ENCODE data around the gene TMEM109.

The TMEM109 gene

GRCh38 chr11:60870733-60871377, 43.1 kb upstream of the TMEM109 start:
- peaks cover 74% of the 10 kb centered on the region for H3K4me1 ChIP-seq
- H3K9me3 ChIP-seq, result no peaks in the 10 kb centered on the region
- H3K9ac ChIP-seq, result 0 out of 2 replicates have a peak overlapping the region, but pooled peaks have one; percentile 2
- TF ChIP-seq Cebpa-rat (IDR thresholded peaks at IDR 0.05), result no peak
- H3K36me3 ChIP-seq, result peaks cover 14% of the 10 kb centered on the region; the same call in 1 of the 2 replicates
- H3K27ac ChIP-seq, result peak overlapping the region; percentile 60
- peak overlapping the region; percentile 73 for H3K4me2 ChIP-seq
- no peaks in the 10 kb centered on the region for H3K27me3 ChIP-seq
- H3K4me3 ChIP-seq, result no peak overlapping the region
- H4K20me1 ChIP-seq, result no peaks in the 10 kb centered on the region

- H3K4me1 ChIP-seq, result peaks cover 68% of the 10 kb centered on the region
- no peak for TF ChIP-seq Cebpa-rat (IDR thresholded peaks at IDR 0.05)
- H3K4me3 ChIP-seq, result no peak overlapping the region
- H3K4me2 ChIP-seq, result peak overlapping the region; percentile 73
- H4K20me1 ChIP-seq, result no peaks in the 10 kb centered on the region
- H3K27me3 ChIP-seq, result no peaks in the 10 kb centered on the region
- 0 out of 2 replicates have a peak overlapping the region, but pooled peaks have one; percentile 2 for H3K9ac ChIP-seq
- peak overlapping the region; percentile 60 for H3K27ac ChIP-seq
- H3K36me3 ChIP-seq, result peaks cover 17% of the 10 kb centered on the region; the same call in 1 of the 2 replicates
- no peaks in the 10 kb centered on the region for H3K9me3 ChIP-seq
These were observed 42.4 kb upstream of the TMEM109 start for GRCh38 chr11:60871378-60872061.

GRCh38 chr11:60872124-60872960, 41.6 kb upstream of the TMEM109 start:
- Histone ChIP-seq H3K9ac (peak overlapping the region; percentile 1; the same call in 1 of the 2 replicates), H3K9me3 (no peaks in the 10 kb centered on the region), H4K20me1 (no peaks in the 10 kb centered on the region), H3K36me3 (peaks cover 24% of the 10 kb centered on the region; the same call in 1 of the 2 replicates), H3K4me3 (no peak overlapping the region), H3K27me3 (no peaks in the 10 kb centered on the region), H3K4me1 (peaks cover 60% of the 10 kb centered on the region), H3K27ac (peak overlapping the region; percentile 60), H3K4me2 (peak overlapping the region; percentile 73)
- no peak for TF ChIP-seq Cebpa-rat (IDR thresholded peaks at IDR 0.05)

- peaks cover 27% of the 10 kb centered on the region; the same call in 1 of the 2 replicates for H3K36me3 ChIP-seq
- peak overlapping the region; percentile 73 for H3K4me2 ChIP-seq
- H3K4me1 ChIP-seq, result peaks cover 53% of the 10 kb centered on the region
- peak overlapping the region; percentile 60 for H3K27ac ChIP-seq
- H3K4me3 ChIP-seq, result no peak overlapping the region
- H3K9ac ChIP-seq, result no peak overlapping the region
- H3K9me3 ChIP-seq, result no peaks in the 10 kb centered on the region
- H3K27me3 ChIP-seq, result no peaks in the 10 kb centered on the region
- no peaks in the 10 kb centered on the region for H4K20me1 ChIP-seq
- TF ChIP-seq Cebpa-rat (IDR thresholded peaks at IDR 0.05), result no peak
These were observed 40.9 kb upstream of the TMEM109 start for GRCh38 chr11:60872961-60873524.

GRCh38 chr11:60873533-60873932, 40.4 kb upstream of the TMEM109 start:
- Histone ChIP-seq H3K9me3 (no peaks in the 10 kb centered on the region), H4K20me1 (no peaks in the 10 kb centered on the region), H3K9ac (no peak overlapping the region), H3K27ac (no peak overlapping the region), H3K36me3 (peaks cover 28% of the 10 kb centered on the region), H3K4me2 (no peak overlapping the region), H3K4me3 (no peak overlapping the region), H3K27me3 (no peaks in the 10 kb centered on the region), H3K4me1 (peaks cover 48% of the 10 kb centered on the region)
- no peak for TF ChIP-seq Cebpa-rat (IDR thresholded peaks at IDR 0.05)

- Histone ChIP-seq H3K4me3 (no peak overlapping the region), H4K20me1 (no peaks in the 10 kb centered on the region), H3K27ac (no peak overlapping the region), H3K9ac (no peak overlapping the region), H3K9me3 (no peaks in the 10 kb centered on the region), H3K36me3 (peaks cover 35% of the 10 kb centered on the region), H3K4me2 (no peak overlapping the region), H3K27me3 (no peaks in the 10 kb centered on the region), H3K4me1 (peaks cover 37% of the 10 kb centered on the region)
- TF ChIP-seq Cebpa-rat (IDR thresholded peaks at IDR 0.05), result no peak
These were observed 39.3 kb upstream of the TMEM109 start for GRCh38 chr11:60874421-60875365.

GRCh38 chr11:60875366-60876167, 38.4 kb upstream of the TMEM109 start:
- Histone ChIP-seq H4K20me1 (no peaks in the 10 kb centered on the region), H3K9ac (no peak overlapping the region), H3K27me3 (no peaks in the 10 kb centered on the region), H3K9me3 (no peaks in the 10 kb centered on the region), H3K4me1 (peaks cover 39% of the 10 kb centered on the region), H3K4me2 (no peak overlapping the region), H3K36me3 (peaks cover 44% of the 10 kb centered on the region), H3K4me3 (no peak overlapping the region), H3K27ac (no peak overlapping the region)
- no peak for TF ChIP-seq Cebpa-rat (IDR thresholded peaks at IDR 0.05)

GRCh38 chr11:60876168-60876485, 37.8 kb upstream of the TMEM109 start:
- H3K9ac ChIP-seq, result no peak overlapping the region
- H4K20me1 ChIP-seq, result no peaks in the 10 kb centered on the region
- H3K27ac ChIP-seq, result no peak overlapping the region
- peaks cover 49% of the 10 kb centered on the region for H3K36me3 ChIP-seq
- peaks cover 38% of the 10 kb centered on the region for H3K4me1 ChIP-seq
- TF ChIP-seq Cebpa-rat (IDR thresholded peaks at IDR 0.05), result no peak
- no peak overlapping the region for H3K4me2 ChIP-seq
- H3K4me3 ChIP-seq, result no peak overlapping the region
- no peaks in the 10 kb centered on the region for H3K9me3 ChIP-seq
- H3K27me3 ChIP-seq, result no peaks in the 10 kb centered on the region
